ENCODE data around the gene KLHL33.
A peak's percentile ranks its signal among the peaks of the same experiment; 100 is the strongest.

Gene KLHL33

GRCh38 chr14:20412876-20413743, 22.9 kb downstream of the KLHL33 start, which contains the start of gene TEP1:
TSS of gene TEP1 (minus strand) at chr14:20413501. CDS start at chr14:20408439, 5,062 bp downstream.
- TF ChIP-seq REST (IDR thresholded peaks at IDR 0.05; ENCODE audit: insufficient read depth in 1 of 2, low read depth in 2 of 2, low read length in 2 of 2) (no peak), POLR2AphosphoS5 (IDR thresholded peaks at IDR 0.05; ENCODE audit: low read depth, low read length) (peak; percentile 73; the same call in 1 of the 2 replicates)

- TF ChIP-seq SIN3A (IDR thresholded peaks at IDR 0.05; ENCODE audit: borderline replicate concordance, insufficient read depth, low read length) (no peak), FOXP2 (optimal IDR thresholded peaks at IDR 0.05; ENCODE audit: borderline replicate concordance, extremely low read depth, extremely low read length, insufficient read depth) (no peak), POLR2AphosphoS5 (IDR thresholded peaks at IDR 0.05; ENCODE audit: low read depth, low read length) (no peak), REST (IDR thresholded peaks at IDR 0.05; ENCODE audit: insufficient read depth in 1 of 2, low read depth in 2 of 2, low read length in 2 of 2) (no peak), TAF1 (IDR thresholded peaks at IDR 0.05; ENCODE audit: borderline replicate concordance, insufficient read depth, low read length) (no peak)
These were observed 23.6 kb downstream of the KLHL33 start for GRCh38 chr14:20412411-20412810.

- TF ChIP-seq TAF1 (IDR thresholded peaks at IDR 0.05; ENCODE audit: borderline replicate concordance, insufficient read depth, low read length) (no peak), REST (IDR thresholded peaks at IDR 0.05; ENCODE audit: insufficient read depth in 1 of 2, low read depth in 2 of 2, low read length in 2 of 2) (no peak), FOXP2 (optimal IDR thresholded peaks at IDR 0.05; ENCODE audit: borderline replicate concordance, extremely low read depth, extremely low read length, insufficient read depth) (no peak), SIN3A (IDR thresholded peaks at IDR 0.05; ENCODE audit: borderline replicate concordance, insufficient read depth, low read length) (no peak), POLR2AphosphoS5 (IDR thresholded peaks at IDR 0.05; ENCODE audit: low read depth, low read length) (no peak)
These were observed 26.7 kb downstream of the KLHL33 start for GRCh38 chr14:20409226-20409625.

GRCh38 chr14:20403521-20403920, 32.4 kb downstream of the KLHL33 start:
- TF ChIP-seq POLR2AphosphoS5 (IDR thresholded peaks at IDR 0.05; ENCODE audit: low read depth, low read length) (no peak), REST (IDR thresholded peaks at IDR 0.05; ENCODE audit: insufficient read depth in 1 of 2, low read depth in 2 of 2, low read length in 2 of 2) (no peak), SIN3A (IDR thresholded peaks at IDR 0.05; ENCODE audit: borderline replicate concordance, insufficient read depth, low read length) (no peak), FOXP2 (optimal IDR thresholded peaks at IDR 0.05; ENCODE audit: borderline replicate concordance, extremely low read depth, extremely low read length, insufficient read depth) (no peak), TAF1 (IDR thresholded peaks at IDR 0.05; ENCODE audit: borderline replicate concordance, insufficient read depth, low read length) (no peak)

All from PFSK-1 (cell line).